Measurements from ENCODE around the gene PODXL. TPM values are rescaled to one million over a fixed set of nuclear protein-coding genes. Genes with fewer than 3 reads are reported as not detected.

PODXL gene
- total RNA-seq, 1 experiment from 2014 or later: 32.3 TPM

DNA sequence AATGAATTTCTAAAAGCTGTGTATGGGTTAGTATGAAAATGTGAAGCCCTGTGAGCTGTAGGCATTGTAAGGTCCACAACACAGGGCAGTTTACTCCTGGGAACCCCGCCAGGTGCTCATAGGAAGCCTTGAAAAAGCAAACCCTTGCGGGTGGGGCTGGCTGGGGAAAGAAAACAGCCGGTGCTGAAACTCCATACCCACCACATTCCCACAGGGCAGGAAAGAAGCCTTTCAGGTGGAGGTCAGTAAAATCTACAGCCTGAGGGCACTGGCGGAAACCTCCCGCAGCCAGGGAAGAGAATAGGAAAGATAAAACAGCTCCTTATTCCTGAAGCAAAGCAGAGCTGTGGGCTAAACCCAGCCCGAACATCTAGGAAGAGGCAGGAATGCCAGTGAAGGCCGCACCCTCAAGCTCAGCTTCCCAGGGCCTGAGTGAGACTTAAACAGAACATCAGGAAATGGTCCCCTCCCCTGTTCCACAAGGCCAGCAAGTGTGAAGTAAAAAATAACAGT, 34.7 kb downstream of the PODXL start:
- POLR2A ChIA-PET: interaction anchor here (0.6 kb wide), 1 partner anchor 12 kb away, joined by 4 read pairs; no protein-coding TSS in a partner anchor
- Histone ChIP-seq H3K27ac (ENCODE audit: low read length) (no peak overlapping the region; the same call in 1 of the 2 replicates), H3K9me3 (ENCODE audit: control insufficient read depth, insufficient read depth, low read depth, low read length) (no peaks in the 10 kb centered on the region), H3K36me3 (ENCODE audit: control insufficient read depth, insufficient read depth, low read length) (no peaks in the 10 kb centered on the region), H3K4me3 (ENCODE audit: low read depth in 2 of 2, low read length in 2 of 2) (peak overlapping the region in 1 of 2 experiments; percentile 28; a peak in 2 of 4 replicates), H3K27me3 (ENCODE audit: control insufficient read depth, insufficient read depth, low read length) (no peaks in the 10 kb centered on the region), H3K4me1 (ENCODE audit: control insufficient read depth, insufficient read depth, low read length) (no peaks in the 10 kb centered on the region)
- ATAC-seq (peak; percentile 74), DNase-seq (ENCODE audit: low read depth, low spot score) (no peak)
- in situ Hi-C loops (cut with HindIII; ENCODE audit: low pct_unique_long_range_greater_than_20kb, low sequenced_read_pairs): no loop called here
- BruUV-seq (replicated peaks): no TSS peak
- TF ChIP-seq SIN3A (IDR thresholded peaks at IDR 0.05; ENCODE audit: borderline replicate concordance, insufficient read depth, low read depth, low read length) (no peak), TCF7L2 (IDR thresholded peaks at IDR 0.05; ENCODE audit: low read depth, low read length) (no peak), POLR2AphosphoS5 (IDR thresholded peaks at IDR 0.05; ENCODE audit: low read depth, low read length) (no peak)
- TF ChIP-seq, protein P1, sequence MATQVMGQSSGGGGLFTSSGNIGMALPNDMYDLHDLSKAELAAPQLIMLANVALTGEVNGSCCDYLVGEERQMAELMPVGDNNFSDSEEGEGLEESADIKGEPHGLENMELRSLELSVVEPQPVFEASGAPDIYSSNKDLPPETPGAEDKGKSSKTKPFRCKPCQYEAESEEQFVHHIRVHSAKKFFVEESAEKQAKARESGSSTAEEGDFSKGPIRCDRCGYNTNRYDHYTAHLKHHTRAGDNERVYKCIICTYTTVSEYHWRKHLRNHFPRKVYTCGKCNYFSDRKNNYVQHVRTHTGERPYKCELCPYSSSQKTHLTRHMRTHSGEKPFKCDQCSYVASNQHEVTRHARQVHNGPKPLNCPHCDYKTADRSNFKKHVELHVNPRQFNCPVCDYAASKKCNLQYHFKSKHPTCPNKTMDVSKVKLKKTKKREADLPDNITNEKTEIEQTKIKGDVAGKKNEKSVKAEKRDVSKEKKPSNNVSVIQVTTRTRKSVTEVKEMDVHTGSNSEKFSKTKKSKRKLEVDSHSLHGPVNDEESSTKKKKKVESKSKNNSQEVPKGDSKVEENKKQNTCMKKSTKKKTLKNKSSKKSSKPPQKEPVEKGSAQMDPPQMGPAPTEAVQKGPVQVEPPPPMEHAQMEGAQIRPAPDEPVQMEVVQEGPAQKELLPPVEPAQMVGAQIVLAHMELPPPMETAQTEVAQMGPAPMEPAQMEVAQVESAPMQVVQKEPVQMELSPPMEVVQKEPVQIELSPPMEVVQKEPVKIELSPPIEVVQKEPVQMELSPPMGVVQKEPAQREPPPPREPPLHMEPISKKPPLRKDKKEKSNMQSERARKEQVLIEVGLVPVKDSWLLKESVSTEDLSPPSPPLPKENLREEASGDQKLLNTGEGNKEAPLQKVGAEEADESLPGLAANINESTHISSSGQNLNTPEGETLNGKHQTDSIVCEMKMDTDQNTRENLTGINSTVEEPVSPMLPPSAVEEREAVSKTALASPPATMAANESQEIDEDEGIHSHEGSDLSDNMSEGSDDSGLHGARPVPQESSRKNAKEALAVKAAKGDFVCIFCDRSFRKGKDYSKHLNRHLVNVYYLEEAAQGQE (IDR thresholded peaks at IDR 0.05; ENCODE audit: insufficient read depth in 1 of 2, low read depth in 2 of 2, low read length in 1 of 2): no peak
- TF ChIP-seq, protein P2, sequence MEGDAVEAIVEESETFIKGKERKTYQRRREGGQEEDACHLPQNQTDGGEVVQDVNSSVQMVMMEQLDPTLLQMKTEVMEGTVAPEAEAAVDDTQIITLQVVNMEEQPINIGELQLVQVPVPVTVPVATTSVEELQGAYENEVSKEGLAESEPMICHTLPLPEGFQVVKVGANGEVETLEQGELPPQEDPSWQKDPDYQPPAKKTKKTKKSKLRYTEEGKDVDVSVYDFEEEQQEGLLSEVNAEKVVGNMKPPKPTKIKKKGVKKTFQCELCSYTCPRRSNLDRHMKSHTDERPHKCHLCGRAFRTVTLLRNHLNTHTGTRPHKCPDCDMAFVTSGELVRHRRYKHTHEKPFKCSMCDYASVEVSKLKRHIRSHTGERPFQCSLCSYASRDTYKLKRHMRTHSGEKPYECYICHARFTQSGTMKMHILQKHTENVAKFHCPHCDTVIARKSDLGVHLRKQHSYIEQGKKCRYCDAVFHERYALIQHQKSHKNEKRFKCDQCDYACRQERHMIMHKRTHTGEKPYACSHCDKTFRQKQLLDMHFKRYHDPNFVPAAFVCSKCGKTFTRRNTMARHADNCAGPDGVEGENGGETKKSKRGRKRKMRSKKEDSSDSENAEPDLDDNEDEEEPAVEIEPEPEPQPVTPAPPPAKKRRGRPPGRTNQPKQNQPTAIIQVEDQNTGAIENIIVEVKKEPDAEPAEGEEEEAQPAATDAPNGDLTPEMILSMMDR (IDR thresholded peaks at IDR 0.05): no peak
- intact Hi-C loops (cut with micrococcal nuclease; ENCODE audit: unreplicated experiment): no loop called here
- CTCF ChIA-PET: interaction anchor here (0.6 kb wide), 1 partner anchor 25 kb away, joined by 3 read pairs; no protein-coding TSS in a partner anchor

DNA sequence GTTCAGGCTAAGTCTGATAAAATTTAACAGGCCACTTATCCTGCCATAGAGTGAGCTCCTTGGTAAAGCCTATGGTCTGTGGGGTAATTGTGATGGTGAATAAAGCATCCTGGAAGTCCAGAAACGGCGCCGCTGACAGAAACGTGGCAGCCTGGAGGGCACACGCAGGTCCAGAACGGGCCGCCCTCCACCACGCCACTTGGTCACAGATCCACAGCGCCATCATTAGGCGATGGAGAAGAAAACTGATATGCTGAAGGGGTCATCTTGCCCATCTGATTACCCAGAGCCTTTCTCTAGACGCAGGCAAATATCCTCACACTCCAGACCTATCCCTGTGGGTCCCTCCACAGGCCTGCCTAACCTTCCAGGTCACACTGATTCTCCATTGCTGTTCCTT, 37.8 kb downstream of the PODXL start:
- intact Hi-C loops (cut with micrococcal nuclease; ENCODE audit: unreplicated experiment) (no loop called here), in situ Hi-C loops (cut with HindIII; ENCODE audit: low pct_unique_long_range_greater_than_20kb, low sequenced_read_pairs) (no loop called here)
- ChIA-PET CTCF (interaction anchor here (0.6 kb wide), 1 partner anchor 178 kb away, joined by 3 read pairs; no protein-coding TSS in a partner anchor), POLR2A (interaction anchor here (0.6 kb wide), 1 partner anchor 21 kb away, joined by 5 read pairs; no protein-coding TSS in a partner anchor)
- H3K4me3 ChIP-seq (ENCODE audit: low read depth in 2 of 2, low read length in 2 of 2): no peak overlapping the region
- no peak for DNase-seq (ENCODE audit: low read depth, low spot score)
- H3K9me3 ChIP-seq (ENCODE audit: control insufficient read depth, insufficient read depth, low read depth, low read length): no peaks in the 10 kb centered on the region
- no peak overlapping the region for H3K27ac ChIP-seq (ENCODE audit: low read length)
- no peaks in the 10 kb centered on the region for H3K27me3 ChIP-seq (ENCODE audit: control insufficient read depth, insufficient read depth, low read length)
- no peak for ATAC-seq
- TF ChIP-seq, protein P1 (IDR thresholded peaks at IDR 0.05; ENCODE audit: insufficient read depth in 1 of 2, low read depth in 2 of 2, low read length in 1 of 2): no peak
- TF ChIP-seq, protein P2 (IDR thresholded peaks at IDR 0.05): no peak
- TF ChIP-seq TCF7L2 (IDR thresholded peaks at IDR 0.05; ENCODE audit: low read depth, low read length) (no peak), POLR2AphosphoS5 (IDR thresholded peaks at IDR 0.05; ENCODE audit: low read depth, low read length) (no peak), SIN3A (IDR thresholded peaks at IDR 0.05; ENCODE audit: borderline replicate concordance, insufficient read depth, low read depth, low read length) (no peak)
- no peaks in the 10 kb centered on the region for H3K36me3 ChIP-seq (ENCODE audit: control insufficient read depth, insufficient read depth, low read length)
- no TSS peak for BruUV-seq (replicated peaks)
- H3K4me1 ChIP-seq (ENCODE audit: control insufficient read depth, insufficient read depth, low read length): no peaks in the 10 kb centered on the region
